GM15510 (cell line): ENCODE results near the gene RXFP2.

Source experiments
- POLR2A ChIP-seq: IDR thresholded peaks from 3 replicates; pipeline ENCODE4 v1.6.1; 2011; ENCODE audit warnings: borderline replicate concordance; ENCODE audit not compliant: insufficient read length; ENCODE audit errors: extremely low read depth

Gene RXFP2

GRCh38 chr13:31786011-31786410 lies 46.7 kb downstream of the RXFP2 start:
- TF ChIP-seq POLR2A, result no peak

- TF ChIP-seq POLR2A, result no peak
Measured at GRCh38 chr13:31790992-31791391, 51.7 kb downstream of the RXFP2 start.

DNA sequence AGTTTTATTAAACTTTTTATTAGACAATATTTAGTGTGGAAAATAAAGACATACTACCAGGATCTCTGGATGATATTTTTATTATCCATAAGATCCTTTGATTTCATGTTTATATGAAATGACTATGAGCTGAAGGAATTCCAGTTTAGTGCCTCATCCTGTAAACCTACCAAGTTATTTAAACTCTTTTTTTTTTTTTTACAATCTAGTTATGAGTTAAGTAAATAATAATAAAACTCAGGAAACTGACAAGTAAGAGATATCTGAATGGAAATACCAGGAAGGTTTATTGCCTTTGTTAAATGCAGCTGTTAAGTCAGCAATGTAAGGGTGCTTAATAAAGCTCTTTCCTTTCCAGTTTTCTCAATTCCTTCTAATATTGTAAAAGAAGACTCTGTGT lies 53.9 kb downstream of the RXFP2 start:
- no peak for TF ChIP-seq POLR2A

DNA sequence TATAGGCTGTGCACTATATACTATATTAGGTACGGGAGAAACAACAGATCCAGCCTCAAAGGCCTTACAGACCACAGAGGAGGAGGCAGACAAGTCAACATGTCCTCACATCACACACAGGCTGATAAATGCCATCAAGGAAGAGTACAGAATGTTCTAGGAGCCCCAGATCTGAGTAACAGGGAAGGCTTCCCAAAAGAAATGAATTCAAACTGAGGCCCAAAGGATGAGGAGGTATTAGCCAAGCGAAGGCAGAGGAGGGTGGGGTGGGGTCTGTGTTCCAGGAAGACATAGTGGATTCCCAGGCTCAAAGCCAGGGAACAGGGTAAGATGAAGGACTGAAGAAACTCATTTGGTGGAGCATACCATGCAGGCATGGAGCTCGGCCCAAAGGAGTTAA lies 55.1 kb downstream of the RXFP2 start:
- no peak for TF ChIP-seq POLR2A

DNA sequence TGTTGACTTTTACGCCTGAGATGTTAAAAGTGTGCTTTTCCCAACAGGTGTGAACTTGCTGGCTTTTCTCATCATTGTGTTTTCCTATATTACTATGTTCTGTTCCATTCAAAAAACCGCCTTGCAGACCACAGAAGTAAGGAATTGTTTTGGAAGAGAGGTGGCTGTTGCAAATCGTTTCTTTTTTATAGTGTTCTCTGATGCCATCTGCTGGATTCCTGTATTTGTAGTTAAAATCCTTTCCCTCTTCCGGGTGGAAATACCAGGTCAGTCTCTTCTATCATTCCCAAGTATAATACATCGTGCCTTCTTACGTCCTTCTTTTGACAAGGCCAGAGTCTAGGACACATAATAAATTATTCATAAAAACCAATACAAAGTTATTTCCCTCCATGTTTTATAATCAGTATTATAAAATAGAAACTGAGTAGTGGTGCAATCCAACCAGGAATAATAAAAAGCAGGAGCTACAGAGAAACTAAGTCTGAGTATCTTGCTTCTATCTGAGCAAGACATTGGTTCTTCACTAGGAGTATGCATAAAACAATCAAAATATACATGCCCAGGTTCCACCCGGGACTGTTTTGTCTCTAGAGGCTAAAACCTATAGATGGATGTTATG lies 57.9 kb downstream of the RXFP2 start:
- TF ChIP-seq POLR2A, result no peak

DNA sequence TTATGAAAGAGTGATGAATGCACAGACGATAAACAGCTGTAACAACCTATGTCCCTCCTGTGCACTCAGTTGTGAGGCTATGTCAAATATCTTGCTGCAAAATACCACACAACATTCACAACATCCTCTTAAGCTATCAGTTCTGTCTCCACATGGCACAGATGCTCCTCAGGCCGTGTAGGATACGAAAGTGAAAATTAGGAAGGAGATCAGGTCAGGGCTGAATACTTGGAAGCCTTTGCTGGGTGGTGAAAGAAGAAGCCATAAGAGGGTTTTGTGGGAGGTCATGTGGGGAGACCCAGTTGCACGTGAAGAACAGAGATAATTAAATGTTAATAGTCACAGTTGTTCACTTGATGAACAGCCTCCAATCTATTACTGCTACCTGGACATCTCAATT lies 58.9 kb downstream of the RXFP2 start:
- TF ChIP-seq POLR2A, result no peak

GRCh38 chr13:31801088-31801487 lies 61.8 kb downstream of the RXFP2 start:
- TF ChIP-seq POLR2A, result no peak

- no peak for TF ChIP-seq POLR2A
Measured at GRCh38 chr13:31803311-31803710, 64.0 kb downstream of the RXFP2 start.

GRCh38 chr13:31805841-31806240 lies 66.5 kb downstream of the RXFP2 start:
- no peak for TF ChIP-seq POLR2A

- no peak for TF ChIP-seq POLR2A
Measured at GRCh38 chr13:31807090-31807541, 67.8 kb downstream of the RXFP2 start.

DNA sequence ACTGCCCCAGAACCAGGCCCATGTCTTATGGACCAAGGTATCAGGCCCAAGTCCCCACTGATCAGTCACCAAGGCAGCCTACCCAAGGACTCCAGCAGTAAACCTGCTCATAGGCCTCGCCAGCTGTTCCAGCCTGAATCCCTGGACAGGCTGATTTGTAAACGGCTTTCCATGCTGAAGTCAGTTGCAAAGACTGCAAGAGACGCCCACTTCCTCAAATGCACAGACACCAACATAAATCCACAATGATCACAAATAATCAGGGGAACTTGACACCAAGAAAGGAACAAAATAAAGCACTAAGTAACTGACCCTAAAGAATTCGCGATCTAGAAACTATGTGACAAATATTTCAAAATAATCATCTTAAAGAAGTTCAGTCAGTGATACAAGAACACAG lies 75.2 kb downstream of the RXFP2 start:
- no peak for TF ChIP-seq POLR2A

DNA sequence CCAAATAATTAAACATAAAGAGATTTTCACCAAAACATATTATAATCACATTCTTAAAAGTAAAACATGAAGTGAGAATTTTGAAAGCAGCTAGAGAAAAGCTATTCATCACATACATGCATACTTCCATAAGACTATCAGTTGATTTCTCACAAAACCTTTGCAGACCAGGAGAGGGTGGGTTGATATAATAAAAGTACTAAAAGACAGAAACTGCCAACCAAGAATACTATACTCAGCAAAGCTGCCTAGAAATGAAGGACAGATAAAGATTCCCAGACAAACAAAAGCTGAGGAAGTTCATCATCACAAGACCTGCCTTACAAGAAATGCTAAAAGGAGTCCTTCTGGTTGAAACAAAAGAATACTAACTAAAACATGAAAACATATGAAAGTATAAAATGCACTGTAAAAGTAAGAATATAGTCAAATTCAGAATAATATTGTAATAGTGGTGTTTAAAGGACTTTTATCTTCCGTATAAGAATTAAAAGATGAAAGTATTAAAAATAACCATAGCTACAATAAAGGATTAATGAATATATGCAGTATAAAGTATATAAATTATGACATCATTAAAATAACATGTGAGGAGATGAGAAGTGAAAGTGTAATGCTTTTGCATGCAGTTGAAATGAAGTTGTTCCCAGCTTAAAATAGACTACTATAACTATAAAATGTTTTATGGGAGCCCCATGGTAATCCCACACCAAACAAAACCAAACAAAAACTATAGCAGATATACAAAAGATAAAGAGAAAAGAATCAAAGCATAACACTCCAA lies 76.2 kb downstream of the RXFP2 start:
- TF ChIP-seq POLR2A, result no peak

- no peak for TF ChIP-seq POLR2A
Measured at GRCh38 chr13:31818236-31818635, 78.9 kb downstream of the RXFP2 start.

DNA sequence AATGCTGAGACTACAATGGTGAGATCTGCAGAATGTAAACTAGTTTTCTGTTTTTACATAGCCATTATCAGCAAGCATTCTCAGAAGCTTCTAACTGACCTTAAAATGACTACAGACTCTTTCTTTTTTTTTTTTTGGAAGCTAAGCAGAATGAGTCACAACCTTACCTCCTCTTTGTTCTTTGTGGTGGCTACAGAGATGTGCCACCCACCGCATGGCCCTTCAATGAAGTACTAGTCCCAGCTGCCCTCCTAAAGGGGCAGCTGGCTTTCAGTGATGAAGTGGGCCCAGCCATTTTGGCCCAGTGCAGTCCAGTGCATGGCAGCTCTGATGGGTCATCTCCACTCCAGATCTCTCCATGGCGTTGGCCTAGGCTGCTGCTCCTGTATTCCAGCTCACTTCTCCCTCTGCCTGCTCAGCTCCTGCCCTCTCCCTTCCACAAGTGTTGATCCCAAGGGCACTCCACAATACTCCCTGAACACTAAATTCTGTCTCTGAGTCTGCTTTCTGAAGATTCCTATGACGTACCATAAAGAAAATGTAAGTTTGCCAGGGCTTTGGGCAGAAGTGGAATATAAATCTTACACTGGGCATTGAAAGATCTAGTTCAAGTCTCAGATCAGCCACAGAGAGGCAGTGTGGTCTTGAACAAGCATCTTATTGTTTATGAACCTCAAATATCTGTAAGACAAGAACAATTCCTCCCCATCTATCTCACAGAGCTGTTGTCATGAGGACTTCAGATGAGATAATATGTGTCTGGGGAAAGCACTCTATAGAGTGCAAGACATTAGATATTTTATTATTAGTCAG lies 85.6 kb downstream of the RXFP2 start:
- TF ChIP-seq POLR2A, result no peak

GRCh38 chr13:31826521-31826920 lies 87.2 kb downstream of the RXFP2 start:
- no peak for TF ChIP-seq POLR2A
